H7 (cell line): Measurements from ENCODE around the gene INSYN1. TPM values are rescaled to one million over a fixed set of nuclear protein-coding genes. Genes with fewer than 3 reads are reported as not detected.
A peak's percentile ranks its signal among the peaks of the same experiment; 100 is the strongest.
"Not testable (repeated sequence)": the region's sequence is repeated elsewhere in the genome, so short reads cannot be mapped to it uniquely, and the experiment has no call there.

Experiments
- DNase-seq: peaks from one replicate; pipeline ENCODE4 v3.0.0; 2012
- H3K27me3 ChIP-seq: 2 replicates; pipeline ENCODE4 v1.6.0; 2011; ENCODE audit warnings: mild to moderate bottlenecking, low read length; ENCODE audit not compliant: control insufficient read depth, insufficient read depth
- H3K36me3 ChIP-seq: replicated peaks from 2 replicates; pipeline ENCODE4 v1.5.1; 2011; ENCODE audit warnings: low read length; ENCODE audit not compliant: control insufficient read depth, insufficient read depth
- H3K4me3 ChIP-seq: 2 replicates; pipeline ENCODE4 v1.5.1; 2011; ENCODE audit warnings: low read depth, mild to moderate bottlenecking, control low read depth, low read length, moderate library complexity; ENCODE audit not compliant: insufficient read depth
- total RNA-seq: library from RNA; depleted of rRNA; stranded (reverse); fragments of >200 nt; shearing (Covaris generic); gene quantifications from 2 replicates; pipeline ENCODE4 v1.2.3, GENCODE V29; 2014

Gene INSYN1
- total RNA-seq, 1 experiment from 2014 or later: 5.1 TPM

- H3K27me3 ChIP-seq, H3K36me3 ChIP-seq, H3K4me3 ChIP-seq, DNase-seq: not testable (repeated sequence)
Measured at GRCh38 chr15:73785256-73786014, 32.3 kb upstream of the INSYN1 start.

- Histone ChIP-seq H3K36me3 (no peaks in the 10 kb centered on the region), H3K4me3 (no peak overlapping the region), H3K27me3 (no peaks in the 10 kb centered on the region)
- DNase-seq: no peak
Measured at GRCh38 chr15:73784291-73784690, 31.1 kb upstream of the INSYN1 start.

GRCh38 chr15:73782344-73782959, 29.3 kb upstream of the INSYN1 start:
- no peak for DNase-seq
- Histone ChIP-seq H3K27me3 (no peaks in the 10 kb centered on the region), H3K36me3 (no peaks in the 10 kb centered on the region), H3K4me3 (no peak overlapping the region)

DNA sequence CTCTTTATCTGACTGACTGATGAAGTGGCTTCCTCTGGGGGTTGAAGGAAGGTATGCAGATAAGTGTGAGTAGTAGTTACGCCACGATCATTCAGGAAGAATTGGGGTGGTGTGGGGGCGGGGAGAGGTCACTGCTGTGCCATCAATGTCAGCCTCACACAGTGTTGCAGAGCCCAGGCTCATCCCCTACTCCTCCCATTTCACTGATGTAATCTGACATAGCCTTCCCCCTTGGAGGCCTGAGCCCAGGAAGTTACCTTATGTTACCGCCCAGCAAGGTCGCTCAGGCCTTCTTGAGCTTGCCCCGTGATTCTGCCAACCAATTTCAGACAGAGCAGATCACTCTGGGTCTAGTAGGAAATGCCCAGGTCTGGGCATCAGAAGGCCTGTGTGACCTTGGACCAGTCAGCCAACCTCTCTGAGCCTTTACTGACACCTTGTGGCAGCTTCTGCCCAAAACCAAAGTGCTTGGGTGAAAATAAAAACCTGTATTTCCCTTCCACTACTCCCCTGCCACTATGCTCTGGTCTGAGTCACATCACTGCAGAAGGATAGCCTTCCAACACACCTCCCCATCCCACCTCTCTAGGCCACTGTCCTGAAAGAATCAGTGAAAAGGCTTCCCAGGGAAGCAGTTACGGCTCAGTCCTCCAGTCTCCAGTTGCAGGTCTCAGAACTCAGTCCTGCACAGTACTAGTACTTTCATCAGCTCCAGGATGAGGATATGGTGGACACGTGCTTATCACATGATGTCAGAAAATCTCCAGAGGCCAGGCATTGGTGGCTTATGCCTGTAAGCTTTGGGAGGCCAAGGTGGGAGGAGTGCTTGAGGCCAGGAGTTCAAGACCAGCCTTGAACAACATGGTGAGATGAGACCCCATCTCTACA, 28.1 kb upstream of the INSYN1 start:
- Histone ChIP-seq H3K27me3 (no peaks in the 10 kb centered on the region), H3K36me3 (no peaks in the 10 kb centered on the region), H3K4me3 (no peak overlapping the region)
- peak; percentile 66 for DNase-seq

- Histone ChIP-seq H3K27me3 (no peaks in the 10 kb centered on the region), H3K36me3 (no peaks in the 10 kb centered on the region), H3K4me3 (no peak overlapping the region)
- DNase-seq: no peak
Measured at GRCh38 chr15:73779974-73780373, 26.8 kb upstream of the INSYN1 start.

DNA sequence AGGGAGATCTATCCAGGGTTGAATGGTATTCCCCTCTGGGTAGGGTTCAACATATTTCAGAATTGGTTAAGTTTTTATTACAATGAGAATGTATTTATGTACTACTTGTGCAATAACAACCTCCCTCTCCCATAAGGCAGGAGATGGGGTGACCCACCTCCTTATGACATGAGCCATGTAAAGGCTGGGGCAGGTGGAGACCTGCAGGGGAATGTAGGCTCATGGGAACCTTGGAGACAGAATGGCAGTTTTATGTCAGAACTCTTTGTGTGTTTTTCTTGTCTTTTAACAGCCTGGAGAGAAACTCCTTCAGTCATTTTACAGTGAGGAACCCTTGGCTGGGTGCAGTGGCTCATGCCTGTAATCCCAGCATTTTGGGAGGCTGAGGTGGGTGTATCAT, 24.6 kb upstream of the INSYN1 start:
- no peaks in the 10 kb centered on the region for H3K27me3 ChIP-seq
- H3K36me3 ChIP-seq: no peaks in the 10 kb centered on the region
- no peak for DNase-seq
- no peak overlapping the region for H3K4me3 ChIP-seq

GRCh38 chr15:73773428-73773827, 20.3 kb upstream of the INSYN1 start:
- Histone ChIP-seq H3K4me3 (no peak overlapping the region), H3K27me3 (no peaks in the 10 kb centered on the region), H3K36me3 (no peaks in the 10 kb centered on the region)
- no peak for DNase-seq

DNA sequence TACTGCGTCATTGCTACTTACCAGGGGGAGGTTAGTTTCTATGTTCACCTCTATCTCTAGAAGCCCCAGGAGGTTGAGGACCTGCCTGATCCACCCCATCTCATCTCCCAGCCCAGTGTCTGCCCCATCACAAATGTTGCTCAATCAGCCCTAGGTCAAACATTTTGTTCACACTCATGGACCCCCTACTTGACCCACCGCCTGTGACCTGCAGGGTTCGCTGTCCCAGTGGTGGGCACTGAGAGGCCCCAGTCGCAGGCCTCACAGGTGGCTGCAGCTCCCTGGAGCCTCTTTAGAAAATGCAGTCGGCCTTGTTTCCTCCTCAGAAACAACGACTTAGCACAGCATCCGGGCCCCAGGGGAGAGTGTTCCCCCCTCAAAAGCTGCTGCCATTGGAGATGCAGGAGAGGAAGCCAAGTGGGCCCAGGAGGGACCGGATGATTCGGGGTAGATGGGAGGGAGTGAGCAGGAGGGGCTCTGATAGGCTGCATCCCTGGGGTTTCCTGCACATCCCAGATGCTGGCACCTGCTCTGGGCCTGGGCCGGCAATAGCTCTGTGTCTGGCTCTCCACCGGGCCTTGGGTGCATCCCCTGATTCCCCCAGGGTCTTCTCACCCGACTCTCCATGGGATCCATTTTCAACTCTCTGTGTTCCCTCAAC, 18.4 kb upstream of the INSYN1 start:
- DNase-seq: peak; percentile 71
- Histone ChIP-seq H3K36me3 (no peaks in the 10 kb centered on the region), H3K27me3 (no peaks in the 10 kb centered on the region), H3K4me3 (no peak overlapping the region)

DNA sequence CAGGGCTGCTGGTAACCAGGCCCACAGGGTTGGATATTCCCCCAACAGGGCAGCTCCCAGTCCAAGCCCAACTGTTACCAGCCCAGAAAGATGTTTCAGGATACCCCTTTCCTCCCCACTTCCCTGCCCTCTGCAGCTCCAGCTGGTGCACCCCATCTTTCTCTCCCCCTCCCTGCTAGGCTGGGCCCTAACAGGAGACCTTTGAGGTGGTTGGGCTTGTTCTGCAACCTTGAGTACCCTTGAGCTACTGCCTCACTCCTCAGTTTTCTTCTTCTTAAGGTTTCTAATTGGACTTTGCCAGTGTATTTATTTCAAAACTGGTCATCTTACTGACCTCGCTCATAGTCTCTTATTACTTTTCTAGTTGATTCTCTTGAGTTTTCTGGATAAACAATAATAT, 16.9 kb upstream of the INSYN1 start:
- no peak for DNase-seq
- no peaks in the 10 kb centered on the region for H3K27me3 ChIP-seq
- H3K36me3 ChIP-seq: no peaks in the 10 kb centered on the region
- no peak overlapping the region for H3K4me3 ChIP-seq

DNA sequence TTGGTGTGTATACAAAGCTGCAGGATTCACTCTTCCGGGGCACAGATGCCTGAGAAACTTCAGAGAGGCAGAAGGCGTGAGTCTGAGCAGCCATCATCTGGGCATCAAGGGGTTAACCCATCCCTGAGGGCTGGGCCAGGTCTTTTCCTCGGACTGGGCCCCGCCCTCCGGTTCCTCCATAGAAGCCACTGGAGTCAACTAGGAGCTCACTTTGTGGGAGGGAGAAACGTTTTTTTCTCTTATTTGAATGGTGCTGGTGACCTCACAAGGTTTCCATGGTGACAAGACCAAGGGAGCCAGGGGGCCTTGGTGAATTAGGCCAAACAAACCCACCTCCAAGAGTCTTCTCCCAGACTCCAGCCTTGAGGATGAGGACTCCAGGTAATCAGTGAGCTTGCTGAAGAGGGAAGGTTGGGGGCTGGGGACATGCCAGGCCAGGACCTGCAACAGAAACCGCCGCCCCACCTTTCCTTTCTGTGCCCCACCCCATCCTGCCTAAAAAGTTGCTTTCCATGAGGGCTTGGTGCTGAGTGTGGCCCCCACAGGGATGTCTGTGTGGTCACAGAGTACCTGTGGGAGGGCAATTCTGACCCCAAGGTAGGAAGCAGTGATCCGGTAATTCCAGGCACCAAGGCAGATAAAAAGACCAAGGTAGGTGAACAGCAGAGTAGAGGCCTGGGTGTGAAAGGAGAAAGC, 14.8 kb upstream of the INSYN1 start:
- no peaks in the 10 kb centered on the region for H3K36me3 ChIP-seq
- H3K27me3 ChIP-seq: no peaks in the 10 kb centered on the region; the same call in 1 of the 2 replicates
- H3K4me3 ChIP-seq: no peak overlapping the region
- peak; percentile 86 for DNase-seq

GRCh38 chr15:73766598-73766997, 13.4 kb upstream of the INSYN1 start:
- H3K36me3 ChIP-seq: no peaks in the 10 kb centered on the region
- no peaks in the 10 kb centered on the region; the same call in 1 of the 2 replicates for H3K27me3 ChIP-seq
- H3K4me3 ChIP-seq: no peak overlapping the region
- no peak for DNase-seq

DNA sequence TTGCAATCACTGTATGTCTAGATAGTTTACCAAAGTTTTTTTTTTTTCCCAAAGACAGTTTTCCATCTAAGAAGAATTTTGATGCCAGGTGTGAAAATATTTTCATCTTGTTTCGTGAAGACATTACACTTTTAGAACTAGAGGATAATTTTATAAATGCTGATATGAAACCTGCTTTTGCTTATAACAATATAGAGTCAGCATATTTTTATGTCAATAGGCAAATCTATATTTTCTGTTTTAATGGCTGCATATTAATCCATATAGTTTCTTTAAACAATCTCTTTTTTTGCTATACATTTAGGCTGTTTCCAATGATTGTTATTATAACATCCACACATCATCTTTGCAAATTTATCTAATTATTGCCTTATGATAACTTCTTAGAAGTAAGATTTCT, 12.6 kb upstream of the INSYN1 start:
- no peaks in the 10 kb centered on the region for H3K36me3 ChIP-seq
- no peak overlapping the region for H3K4me3 ChIP-seq
- DNase-seq: no peak
- peaks cover 1% of the 10 kb centered on the region; the same call in 1 of the 2 replicates for H3K27me3 ChIP-seq

DNA sequence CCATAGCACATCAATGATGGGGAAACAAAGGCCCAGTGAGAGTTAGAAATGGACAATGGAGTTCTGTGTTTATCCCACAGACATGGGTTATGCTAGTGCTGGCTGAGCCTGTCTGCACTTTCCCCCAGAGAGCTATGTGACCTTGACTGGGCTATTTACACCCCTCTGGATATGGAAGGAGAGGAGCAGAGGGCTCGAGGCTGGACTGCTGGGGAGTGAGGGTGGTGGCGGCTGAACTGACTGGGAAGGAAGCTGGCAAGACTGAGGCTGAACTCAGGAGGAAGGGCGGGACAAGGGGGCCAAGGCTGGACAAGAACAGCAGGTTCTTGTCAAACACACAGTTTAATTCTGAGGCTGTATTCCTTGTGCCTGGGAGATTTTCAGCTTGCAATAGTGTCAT, 10.8 kb upstream of the INSYN1 start:
- H3K36me3 ChIP-seq: no peaks in the 10 kb centered on the region
- no peak for DNase-seq
- H3K4me3 ChIP-seq: no peak overlapping the region
- peaks cover 1% of the 10 kb centered on the region; the same call in 1 of the 2 replicates for H3K27me3 ChIP-seq
